GM18868 (cell line): ENCODE data around the gene SLC2A1.
A peak's percentile ranks its signal among the peaks of the same experiment; 100 is the strongest.

ENCODE experiments used
- ATAC-seq: cut with Tn5 transposase; IDR thresholded peaks from one replicate; pipeline ENCODE4 v1.9.1; 2021; ENCODE audit warnings: mild to moderate bottlenecking, moderate library complexity; ENCODE audit not compliant: unreplicated experiment

The SLC2A1 gene

DNA sequence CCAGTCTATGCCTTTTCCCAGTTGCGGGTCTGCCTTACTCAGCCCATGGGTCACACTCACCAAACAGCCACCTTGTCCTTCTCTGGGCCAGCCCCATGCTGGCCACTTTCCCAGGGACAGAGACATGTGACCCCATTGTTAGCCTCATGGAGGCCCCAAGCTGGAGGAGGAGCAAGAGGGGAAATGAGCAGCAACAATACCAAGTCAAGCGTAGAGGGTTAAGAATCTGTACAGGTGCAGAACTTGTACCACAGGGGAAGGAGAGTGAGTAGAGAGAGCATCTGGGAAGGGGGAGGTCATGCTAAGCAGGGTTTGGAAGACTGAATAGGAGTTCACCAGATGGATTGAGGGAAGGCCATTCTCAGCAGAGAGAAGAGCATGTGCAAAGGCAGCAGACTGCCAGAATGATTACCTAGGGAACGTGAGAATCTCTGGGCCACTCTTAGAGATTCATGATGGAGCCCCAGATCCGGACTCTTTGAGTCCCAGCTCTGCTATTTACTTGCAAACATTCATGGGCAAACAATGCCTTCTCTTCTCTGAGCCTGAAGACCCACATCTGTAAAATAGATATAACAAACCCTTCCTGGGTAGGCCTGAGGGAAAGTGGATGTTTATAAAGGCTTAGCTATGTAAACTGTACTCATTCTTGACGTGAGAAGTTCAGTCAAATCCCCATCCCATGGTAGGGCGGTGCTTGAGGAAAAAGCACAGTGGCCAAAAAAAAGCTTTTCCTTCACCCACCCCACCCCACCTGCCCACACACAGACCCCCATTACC lies 2.8 kb upstream of the SLC2A1 start:
- ATAC-seq, result no peak

DNA sequence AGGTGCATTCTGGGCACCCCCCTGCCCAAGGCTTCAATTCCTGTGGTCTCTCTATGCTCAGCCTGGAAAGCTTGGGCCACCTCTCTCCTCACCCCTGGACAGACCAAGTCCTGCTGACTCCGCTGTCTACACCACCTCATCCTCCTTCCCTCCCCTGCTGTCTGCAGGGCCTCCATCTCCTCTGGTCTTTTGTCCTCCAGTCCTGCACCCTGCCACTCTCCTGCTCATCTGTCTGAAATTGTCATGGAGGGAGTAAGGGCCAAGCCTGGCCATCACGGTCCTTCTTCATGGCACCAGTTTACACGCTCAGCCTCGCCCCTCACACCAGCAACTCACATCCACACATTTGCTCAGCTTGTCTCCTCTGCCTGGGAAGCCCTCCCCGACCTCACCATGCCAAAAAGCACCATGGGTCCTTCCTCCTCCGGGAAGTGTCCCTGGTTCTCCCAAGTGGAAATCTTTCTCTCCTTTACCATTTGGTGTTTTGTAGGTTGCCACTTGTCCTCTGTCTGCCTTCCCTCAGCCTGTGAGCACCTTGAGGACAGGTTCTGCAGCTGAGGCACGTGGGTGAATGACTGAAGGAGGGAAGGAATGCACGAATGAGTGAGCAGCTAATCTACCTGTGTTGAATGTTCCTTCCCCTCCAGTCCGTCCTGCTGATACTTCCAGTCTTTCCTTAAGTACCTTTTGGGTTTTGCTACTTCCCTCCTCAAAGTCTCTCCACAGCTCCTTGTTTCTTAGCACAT lies 2.1 kb upstream of the SLC2A1 start:
- ATAC-seq, result no peak

DNA sequence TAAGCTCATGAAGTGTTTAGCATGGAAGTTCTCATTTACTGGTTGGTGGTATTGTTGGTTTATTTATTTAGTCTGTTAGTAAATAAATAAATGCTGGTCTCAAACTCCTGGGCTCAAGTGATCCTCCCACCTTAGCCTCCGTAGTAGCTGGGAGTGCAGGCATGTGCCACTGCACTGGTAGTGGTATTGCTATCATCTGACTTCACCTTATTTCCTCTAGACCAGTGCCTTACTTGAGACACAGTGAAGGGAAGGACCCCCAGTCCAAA lies 1.4 kb upstream of the SLC2A1 start:
- ATAC-seq, result no peak

DNA sequence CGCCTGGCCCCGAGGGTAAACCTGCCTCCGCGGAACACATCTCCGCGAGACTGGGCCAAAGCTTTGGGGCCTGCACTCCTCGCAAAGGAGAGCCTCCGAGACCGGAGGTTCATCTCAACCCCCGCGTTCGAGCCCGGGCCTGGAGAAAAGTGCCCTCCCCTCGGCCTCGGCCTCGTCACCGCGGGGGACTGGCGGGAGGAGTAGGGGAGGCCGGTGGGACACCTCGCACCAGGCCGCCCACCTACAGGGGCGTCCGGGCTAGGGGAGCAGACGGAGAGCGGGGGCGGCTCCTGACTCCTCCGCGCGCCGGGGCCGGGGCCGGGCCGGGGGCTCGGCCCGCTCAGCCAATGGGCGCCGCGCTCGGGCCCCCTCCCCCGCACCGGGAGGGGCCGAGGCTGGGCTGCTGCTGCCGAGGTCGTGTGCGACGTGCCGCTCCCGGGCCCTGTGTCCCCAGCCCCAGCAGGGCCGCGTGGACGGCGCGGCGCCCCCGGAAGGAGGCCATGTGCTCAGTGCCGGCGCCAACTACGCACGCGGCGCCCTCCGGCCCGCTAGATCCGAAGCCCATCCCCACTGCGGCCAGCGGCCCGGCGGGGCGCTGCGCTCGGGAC lies 684 bp downstream of the SLC2A1 start:
- ATAC-seq, result peak; percentile 50

DNA sequence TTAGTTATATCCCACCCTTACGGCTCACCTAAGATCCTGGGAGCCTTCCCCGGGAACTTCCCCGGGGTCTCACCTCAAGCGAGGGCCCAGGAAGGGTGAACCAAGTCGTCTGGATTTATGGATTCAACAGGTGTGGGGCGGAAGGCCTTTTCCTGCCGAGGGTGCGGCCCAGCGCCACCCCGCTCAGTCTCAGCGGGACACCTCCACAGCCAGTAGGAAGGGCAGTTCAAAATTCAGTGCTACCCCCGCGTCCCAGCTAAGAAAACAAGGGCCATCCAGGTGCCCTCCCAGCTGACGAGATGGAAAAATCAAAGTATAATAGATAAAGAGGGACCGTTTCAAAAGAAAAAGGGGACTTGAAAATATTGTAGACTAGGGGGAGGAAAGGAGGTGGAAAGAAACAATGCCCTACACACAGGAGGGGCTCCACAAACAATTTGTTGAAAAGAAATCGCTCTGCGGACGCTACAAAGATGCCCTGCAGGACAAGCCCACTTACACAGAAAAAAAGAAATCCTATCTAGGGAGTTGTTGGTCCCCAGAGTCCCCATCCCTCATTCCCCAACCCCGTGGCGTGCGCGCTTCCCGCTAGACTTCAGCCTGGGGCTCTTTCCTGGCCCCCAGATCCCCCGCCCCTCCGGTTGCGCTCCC lies 1.3 kb downstream of the SLC2A1 start:
- ATAC-seq, result no peak

DNA sequence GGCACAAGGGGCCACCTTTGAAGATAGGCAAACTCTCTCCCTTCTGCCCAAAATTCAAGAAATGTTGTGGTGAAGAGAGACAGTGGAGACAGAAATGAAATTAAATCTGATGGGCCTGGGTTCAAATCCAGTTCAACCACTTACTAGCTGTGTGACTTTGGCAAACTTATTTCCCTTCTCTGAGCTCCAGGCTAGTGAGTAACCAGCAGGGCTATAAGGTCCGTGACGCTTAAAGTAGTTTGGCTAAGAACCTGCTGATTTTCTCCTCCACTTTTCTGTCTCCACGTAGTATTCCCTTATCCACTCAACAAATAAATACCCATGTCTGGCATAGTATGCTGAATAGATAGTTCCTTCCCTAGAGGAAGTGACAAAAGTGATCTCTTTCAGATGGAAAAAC lies 1.9 kb downstream of the SLC2A1 start:
- no peak for ATAC-seq

DNA sequence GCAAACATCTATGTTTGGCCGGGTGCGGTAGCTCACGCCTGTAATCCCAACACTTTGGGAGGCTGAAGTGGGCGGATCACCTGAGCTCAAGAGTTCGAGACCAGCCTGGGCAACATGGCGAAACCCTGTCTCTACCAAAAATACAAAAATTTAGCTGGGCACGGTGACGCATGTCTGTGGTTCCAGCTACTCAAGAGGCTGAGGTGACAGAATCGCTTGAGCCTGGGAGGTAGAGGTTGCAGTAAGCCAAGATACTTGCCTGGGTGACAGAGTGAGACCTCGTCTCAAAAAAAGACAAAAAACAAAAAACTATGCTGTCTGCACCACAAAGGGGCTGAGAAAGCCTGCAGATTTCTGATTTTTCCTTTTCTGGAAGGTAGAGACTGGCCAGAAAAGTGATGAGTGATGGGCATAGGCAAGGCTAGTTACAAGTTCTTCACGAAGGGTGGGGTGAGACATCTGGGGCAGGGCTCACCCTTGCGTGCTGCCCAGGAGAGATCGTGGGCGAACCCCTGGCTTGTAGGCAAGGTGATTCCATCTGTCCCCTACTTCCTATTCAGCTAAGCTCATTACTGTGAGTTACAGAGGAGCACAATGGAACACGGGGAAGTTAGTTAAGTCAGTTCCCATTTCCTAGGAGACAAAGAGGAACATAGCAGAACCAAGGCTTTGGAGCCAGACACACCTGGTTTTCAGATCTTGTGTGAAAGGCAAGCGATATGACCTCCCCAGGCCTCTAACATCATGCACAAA lies 3.2 kb downstream of the SLC2A1 start:
- ATAC-seq, result no peak

DNA sequence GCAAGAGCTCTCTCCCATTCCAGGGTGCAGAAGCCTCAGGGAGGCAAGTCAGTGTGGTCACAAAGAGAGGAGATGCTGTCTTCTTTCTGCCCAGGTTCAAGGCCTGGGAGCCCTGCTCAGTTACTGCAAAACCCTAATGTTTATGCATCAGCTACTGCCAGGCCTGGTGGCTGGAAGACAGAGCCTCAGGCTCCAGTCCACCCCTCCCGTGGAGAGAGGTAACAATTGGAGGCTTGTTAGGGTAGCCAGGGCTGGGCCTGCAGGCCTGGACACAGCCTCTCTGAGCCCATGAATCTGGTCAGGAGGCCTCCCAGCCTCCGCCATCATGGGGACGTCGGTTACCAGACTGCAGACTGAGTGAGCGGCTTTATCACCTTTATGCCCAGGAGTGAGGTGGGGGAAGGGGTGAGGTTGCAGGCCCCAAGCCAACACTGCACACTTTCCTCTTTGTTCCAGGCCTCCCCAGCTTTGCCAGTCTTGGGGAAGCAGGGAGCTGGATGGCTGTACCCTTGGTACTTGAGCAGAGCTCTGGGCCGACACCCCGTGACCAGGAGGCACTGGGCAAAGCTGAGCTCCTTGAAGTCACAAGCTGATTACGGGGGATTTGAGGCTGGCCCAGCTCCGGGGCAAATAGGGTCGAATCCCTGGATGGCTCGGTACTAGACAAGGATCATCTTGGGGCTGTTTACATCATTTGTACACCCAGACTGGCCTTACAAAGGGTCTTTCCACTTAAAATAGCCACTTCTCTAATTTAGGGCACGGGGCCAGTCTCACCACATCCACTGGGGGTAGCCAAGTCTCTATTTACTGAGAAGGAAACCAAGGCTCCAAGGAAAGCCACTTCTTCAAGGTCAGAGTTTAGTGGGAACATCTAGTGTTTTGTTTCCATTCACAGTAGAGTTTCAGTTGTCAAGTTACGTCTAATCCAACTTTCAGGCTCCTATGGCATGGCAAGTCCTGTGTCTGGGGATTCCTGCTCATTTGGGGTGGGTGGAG lies 5.2 kb downstream of the SLC2A1 start:
- no peak for ATAC-seq

DNA sequence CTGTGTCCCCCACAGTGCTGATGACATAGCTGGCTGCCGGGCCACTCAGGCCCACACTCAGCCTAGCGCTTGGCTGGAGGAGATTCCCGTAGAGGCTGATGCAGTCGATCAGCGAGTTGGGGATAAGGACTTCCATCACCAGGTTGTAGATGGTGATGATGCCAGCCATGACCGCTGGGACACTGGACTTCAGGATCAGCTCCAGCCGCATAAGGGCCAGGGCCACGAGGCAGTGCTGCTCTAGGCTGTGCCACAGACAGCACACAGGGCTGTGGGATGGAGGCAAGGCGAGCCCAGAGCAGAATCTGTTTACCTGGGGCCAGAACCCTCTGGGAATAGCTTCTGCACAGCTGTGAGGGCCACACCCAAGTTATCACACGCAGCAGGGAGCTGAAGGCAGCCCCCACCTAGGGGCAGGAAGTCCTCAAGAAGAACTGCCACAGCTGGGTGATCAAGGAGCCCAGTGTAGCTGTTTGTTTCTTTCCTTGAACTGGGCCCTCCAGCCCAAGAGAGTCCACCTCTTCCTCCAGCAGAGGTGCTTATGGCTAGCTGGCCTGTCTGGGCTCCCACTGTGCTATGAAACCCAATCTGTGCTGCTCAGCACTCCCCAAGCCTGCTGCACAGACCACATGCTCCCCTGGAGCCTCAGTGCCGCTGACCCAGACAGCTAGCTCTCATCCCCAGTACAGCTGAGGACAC lies 6.2 kb downstream of the SLC2A1 start:
- peak; percentile 46 for ATAC-seq

DNA sequence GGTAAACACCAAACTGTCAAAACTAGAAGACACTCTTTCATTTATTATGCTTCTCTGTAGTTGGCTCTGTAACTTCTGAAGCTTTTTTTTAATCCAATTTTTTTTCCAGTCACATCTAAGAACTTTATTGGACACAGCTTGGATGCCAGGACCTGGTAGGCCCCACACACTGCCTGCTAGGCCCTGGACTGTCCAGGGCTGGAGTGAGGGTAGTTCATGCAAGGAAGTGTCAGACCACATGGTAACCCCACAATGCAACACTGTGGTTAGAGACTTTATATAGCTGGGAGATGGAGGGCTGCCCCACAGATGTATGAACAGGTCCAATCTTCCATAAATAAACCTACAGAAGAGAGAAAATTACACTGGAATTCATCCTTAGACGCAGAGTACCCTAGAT lies 7.1 kb downstream of the SLC2A1 start:
- no peak for ATAC-seq

DNA sequence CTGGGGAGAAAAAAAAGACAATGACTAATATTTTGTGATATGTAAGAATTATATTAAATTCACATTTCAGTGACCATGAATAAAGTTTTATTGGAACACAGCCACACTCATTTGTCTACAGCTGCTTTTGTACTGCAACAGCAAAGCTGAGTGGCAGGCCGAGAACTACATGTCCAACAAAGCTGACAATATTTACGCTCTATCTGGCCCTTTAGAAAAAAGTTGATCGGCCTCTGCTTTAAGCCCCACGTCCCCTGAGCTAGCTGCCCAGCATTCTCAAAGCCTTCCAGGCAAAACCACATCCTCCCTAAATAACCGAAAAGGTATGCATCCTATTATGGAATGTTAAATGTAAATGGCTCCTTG lies 8.6 kb downstream of the SLC2A1 start:
- no peak for ATAC-seq

DNA sequence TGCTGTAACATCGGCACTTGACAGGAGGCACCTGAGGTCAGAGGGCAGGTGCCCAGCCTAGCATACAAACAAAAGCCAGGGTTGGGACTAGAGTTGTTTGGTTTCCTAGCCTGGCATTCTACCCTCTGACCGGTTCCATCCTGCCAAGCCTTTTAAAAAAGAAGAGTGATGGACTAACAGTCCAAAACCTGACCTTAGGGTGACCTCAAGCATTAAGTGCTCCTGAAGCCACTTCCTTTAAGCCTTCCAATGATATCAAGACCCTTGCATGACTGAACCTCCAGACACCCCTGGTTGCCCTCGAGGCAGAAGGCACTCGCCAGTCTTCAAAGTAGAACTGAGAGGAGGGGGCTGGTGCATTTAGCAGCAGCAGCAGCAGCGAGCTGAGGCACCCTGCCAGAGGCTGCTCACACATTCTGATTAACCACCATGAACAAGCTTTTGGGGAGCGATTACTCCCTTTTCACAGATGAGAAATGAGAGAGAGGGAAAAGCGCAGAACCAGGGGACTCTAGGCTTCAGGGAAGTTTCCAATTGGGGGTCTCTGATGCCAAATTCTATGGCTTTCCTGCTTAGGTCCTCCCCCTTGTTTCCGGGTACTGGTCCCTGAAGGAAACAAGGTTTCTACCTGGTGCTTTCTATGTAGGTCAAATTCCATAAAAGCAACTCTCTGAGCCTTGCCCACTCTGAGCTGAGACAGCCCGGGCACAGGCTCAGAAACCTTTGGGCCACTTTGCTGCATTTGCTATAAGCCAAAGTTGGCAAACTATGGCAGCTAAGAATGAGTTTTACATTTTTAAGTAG lies 9.2 kb downstream of the SLC2A1 start:
- no peak for ATAC-seq

DNA sequence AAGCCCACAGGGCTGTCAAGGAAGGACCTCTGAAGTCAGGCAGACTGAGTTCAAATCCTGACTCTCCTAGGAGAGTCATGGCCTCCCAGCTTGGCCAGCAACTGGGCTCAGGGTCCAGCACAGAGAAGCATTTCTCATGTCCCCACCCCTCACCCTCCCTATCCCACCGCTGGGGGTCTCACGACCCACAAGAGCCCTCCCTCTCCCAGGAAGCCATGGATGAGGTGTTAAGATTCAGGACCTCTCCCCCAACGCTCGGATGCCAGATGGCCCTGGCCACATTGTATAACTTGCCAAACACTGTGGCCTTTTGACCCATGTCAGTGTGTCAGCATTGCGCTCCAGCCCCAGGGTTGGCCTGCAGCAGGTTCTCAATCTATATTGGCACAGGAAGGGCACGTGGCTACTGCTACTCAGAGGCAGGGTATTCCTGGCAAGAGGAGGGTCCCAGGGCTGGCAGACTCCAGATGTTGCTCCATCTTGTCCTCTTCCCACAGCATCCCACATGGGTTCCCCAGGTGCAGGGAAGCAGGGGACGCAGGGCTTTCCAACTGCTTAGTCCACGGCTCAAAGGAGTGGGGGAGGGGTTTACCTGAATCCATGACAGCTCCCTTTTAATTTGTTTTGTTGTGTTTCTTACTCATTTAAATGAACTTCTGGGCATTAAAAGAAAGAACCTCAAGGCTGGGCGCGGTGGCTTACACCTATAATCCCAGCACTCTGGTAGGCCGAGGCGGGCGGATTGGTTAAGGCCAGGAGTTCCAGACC lies 10.5 kb downstream of the SLC2A1 start:
- no peak for ATAC-seq

DNA sequence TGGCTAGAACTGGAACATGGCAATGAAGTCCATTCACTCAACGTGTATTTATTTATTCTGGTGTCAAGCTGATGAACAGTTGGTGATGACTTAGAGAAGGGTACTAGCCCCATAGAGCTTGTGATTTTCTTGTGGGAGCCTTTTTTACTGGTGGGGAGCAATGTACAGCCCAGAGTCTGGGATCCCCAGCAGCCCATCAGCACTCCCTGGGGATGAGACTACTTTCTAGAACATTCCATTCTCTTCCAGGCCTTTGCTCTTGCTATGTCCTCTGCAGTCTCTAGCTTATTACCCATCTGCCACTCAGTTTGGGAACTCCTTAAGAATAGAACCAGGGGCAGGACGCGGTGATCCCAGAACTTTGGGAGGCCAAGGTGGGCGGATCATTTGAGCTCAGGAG lies 11.6 kb downstream of the SLC2A1 start:
- ATAC-seq, result no peak

DNA sequence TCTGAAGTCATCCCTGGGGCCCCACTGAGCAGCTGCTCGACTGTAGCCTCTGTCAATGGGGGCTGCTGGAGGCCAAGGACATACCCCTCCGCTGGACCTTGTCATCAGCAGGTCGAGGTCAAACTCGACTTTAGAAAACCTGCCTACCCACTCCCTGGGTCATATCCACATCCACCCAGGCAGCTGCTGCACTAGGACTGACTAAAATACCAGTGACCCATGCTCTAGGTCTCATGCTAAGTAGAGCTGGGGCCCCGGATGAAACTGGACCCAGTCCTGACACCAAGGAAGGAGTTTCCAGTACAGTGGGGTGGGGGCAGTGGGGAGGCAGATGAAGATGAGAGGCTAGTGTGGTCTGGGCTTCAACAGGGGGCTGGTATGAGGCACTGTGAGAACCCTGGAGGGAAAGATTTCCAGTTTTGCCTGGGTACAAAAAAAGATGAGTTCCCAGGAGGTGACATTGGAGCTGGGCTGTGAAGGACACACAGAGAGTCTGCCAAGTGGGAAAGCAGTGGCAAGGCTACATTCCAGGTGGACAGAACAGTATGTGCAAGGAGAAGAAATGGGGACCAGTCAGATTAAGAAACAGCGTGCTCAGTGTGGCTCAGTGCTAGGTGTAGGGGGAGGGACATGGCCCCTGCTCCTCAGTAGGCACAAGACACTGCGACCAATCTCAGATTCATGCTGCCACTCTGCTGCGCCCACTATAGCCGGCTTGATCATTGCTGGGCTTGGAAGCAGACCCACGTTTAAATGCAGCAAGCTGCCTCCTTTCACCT lies 12.4 kb downstream of the SLC2A1 start:
- ATAC-seq, result no peak

DNA sequence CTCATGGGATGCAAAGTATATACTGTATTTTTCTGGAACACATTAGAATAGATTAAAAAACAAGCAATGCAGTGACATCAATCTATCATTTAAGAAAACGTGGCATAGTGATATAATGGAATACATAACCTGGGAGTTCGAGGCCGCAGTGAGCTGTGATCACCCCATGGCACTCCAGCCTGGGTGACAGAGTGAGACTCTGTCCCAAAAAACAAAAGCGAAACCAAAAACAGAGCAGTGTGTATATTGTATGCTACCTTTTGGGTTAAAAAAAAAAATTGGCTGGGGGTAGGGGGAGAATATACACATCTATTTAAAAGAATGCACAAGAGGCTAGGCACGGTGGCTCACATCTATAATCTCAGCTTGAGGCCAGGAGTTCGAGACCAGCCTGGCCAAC lies 13.5 kb downstream of the SLC2A1 start:
- ATAC-seq, result no peak
